Fibroblast of villous mesenchyme (primary cell): ENCODE measurements around the gene TM6SF1. TPM values are rescaled to one million over a fixed set of nuclear protein-coding genes. Genes with fewer than 3 reads are reported as not detected.

Experiments used
- DNase-seq: peaks from one replicate; pipeline ENCODE4 v3.0.0-alpha.2; 2010; ENCODE audit warnings: low read depth
- H3K4me3 ChIP-seq: 2 replicates; pipeline ENCODE4 v1.5.1; 2011; ENCODE audit warnings: low read depth, mild to moderate bottlenecking, low read length
- CTCF ChIP-seq: IDR thresholded peaks from 2 replicates; pipeline ENCODE4 v1.5.1; 2012; ENCODE audit warnings: low read depth, mild to moderate bottlenecking, low read length; ENCODE audit not compliant: insufficient read depth
- total RNA-seq: library from RNA; depleted of rRNA; stranded (reverse); fragments of >200 nt; gene quantifications from 2 replicates; pipeline ENCODE4 v1.2.3, GENCODE V29; 2012

The TM6SF1 gene
- total RNA-seq, 1 donor: 1.7 TPM

- TF ChIP-seq CTCF: no peak
- DNase-seq: no peak
- H3K4me3 ChIP-seq: no peak overlapping the region
Measured at GRCh38 chr15:83115831-83116565, 8.6 kb downstream of the TM6SF1 start.

DNA sequence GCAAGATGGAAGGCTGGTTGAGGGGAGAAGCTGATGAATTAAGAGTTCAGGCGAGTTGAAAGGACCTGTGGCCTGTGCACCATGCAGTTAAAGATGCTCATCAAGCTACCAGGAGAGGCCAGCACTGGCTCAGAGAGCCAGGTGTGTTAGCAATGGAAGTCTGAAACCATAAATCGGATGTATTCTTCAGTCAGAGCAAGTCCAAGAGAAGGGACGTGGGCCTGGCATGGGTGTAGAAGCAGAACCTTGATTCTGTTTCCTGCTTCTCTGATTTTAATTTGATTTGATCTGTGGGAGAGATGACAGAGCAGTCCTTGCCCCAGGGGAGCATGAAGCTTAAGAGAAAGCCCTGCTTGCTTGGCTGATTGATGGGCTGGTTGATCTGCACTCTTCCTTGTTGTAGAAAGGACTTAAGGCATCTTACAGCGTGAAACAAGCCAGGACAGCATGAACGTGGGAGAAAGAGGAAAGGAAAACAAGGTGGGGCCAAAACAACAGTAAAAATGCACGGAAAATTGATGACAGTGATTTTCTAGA, 10.9 kb downstream of the TM6SF1 start:
- TF ChIP-seq CTCF: no peak
- H3K4me3 ChIP-seq: no peak overlapping the region
- no peak for DNase-seq

DNA sequence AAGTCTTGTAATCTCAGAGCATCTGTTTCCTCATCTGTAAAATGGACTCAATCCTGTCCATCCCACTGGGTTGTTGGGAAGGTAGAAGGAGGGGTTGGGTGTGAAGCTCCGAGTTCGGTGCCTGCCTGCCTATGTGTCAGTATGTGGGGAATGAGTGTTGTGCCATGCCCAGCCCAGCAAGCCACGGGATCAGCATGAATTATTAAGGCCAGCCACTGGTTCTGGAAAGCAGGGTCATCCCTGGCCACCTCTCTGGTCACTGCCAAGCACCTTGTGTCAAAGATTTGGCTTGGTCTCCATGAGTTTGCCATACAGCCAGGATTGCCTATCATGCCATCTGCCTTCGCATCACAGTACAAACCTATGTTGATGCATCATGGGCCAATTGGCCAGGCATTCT, 11.5 kb downstream of the TM6SF1 start:
- DNase-seq: no peak
- no peak for TF ChIP-seq CTCF
- no peak overlapping the region for H3K4me3 ChIP-seq

DNA sequence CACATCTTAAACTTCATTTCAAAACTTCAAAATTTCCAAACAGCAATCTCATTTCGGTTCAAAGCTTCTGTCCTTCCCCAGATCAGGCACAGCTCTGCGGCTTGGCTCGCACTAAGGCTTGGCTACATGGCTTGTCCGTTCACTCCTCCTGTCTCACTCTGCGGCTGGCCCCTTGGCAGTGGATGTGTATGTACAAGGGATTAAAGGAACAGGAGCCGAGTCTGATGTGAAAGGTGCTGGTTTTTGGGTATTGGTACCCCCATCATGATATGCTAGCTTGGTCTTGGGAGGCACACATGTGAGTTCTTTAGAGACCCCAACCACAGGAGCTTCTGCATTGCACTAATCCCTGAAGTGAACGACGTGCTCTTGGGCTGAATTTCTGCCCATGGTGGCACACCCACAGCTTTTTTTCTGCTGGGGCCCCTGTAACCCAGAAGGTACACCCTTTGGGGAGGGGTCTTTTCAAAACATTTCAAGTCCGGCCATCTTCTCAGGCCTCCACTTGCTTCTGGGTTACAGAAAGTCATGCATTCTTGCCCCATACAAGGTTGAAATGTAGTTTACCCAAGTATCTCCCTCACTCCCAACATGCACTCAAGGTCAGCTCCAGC, 12.6 kb downstream of the TM6SF1 start:
- no peak for TF ChIP-seq CTCF
- no peak for DNase-seq

GRCh38 chr15:83123529-83123928, 16.1 kb downstream of the TM6SF1 start:
- DNase-seq: no peak
- no peak for TF ChIP-seq CTCF
- no peak overlapping the region for H3K4me3 ChIP-seq

More for the DNA sequence above, 12.6 kb downstream of the TM6SF1 start:
- no peak overlapping the region for H3K4me3 ChIP-seq

DNA sequence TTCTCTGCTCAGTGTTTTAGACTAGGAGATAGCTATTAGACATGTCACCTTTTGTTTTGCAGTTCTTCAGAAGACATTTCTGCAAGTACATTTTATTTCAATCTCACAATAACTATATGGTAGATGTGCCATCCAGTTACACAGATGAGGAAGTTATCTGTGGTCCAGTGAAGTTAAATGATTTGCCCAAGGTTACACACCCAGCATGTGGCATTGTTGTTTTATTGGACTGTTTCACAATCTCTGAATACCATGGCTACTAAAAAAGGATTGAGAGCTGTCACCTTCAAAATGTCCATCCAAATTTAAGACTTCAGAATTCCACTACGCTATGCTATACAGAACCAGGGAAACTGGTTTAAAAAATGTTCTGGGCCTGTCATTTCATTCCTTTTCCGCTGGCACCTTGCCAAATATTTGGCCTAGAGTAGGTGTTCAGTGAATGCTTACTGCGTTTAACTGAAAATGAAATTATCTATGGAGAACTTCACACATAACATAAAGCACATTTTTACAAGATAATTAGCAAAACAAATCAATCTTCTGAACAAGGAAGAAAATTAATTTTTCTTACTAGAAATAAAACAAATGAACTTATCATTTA, 20.2 kb downstream of the TM6SF1 start:
- no peak overlapping the region for H3K4me3 ChIP-seq
- DNase-seq: no peak
- no peak for TF ChIP-seq CTCF
